Stimulated activated naive CD8-positive, alpha-beta T cell treated with anti-CD3 and anti-CD28 coated beads, Interleukin-15, amount 100 ng/mL, for 72 hours (primary cell): ENCODE data around the gene RPN2.

Experiments used
- ATAC-seq: fragments of 150-1000 bp; cut with Tn5 transposase; 2 replicates; pipeline ENCODE4 v1.10.0; 2021; ENCODE audit warnings: mild to moderate bottlenecking, moderate library complexity
- DNase-seq, 2 donors: peaks; one replicate each; pipeline ENCODE4 v3.0.0; 2021 to 2022
- H3K27ac Mint-ChIP-seq, 2 donors: one replicate each; pipeline ENCODE4 v1.8.0; 2022; ENCODE audit warnings: mild to moderate bottlenecking in 2 of 2, mixed read lengths in 2 of 2, moderate library complexity in 2 of 2
- H3K27me3 Mint-ChIP-seq: one replicate; pipeline ENCODE4 v1.8.0; 2022; ENCODE audit warnings: mixed read lengths
- H3K4me1 Mint-ChIP-seq: one replicate; pipeline ENCODE4 v1.8.0; 2022; ENCODE audit warnings: mild to moderate bottlenecking, mixed read lengths
- H3K4me3 Mint-ChIP-seq, 2 donors: one replicate each; pipeline ENCODE4 v1.8.0; 2022; ENCODE audit warnings: mild to moderate bottlenecking in 2 of 2, mixed read lengths in 2 of 2, moderate library complexity in 1 of 2
- H3K9me3 Mint-ChIP-seq, 2 donors: one replicate each; pipeline ENCODE4 v1.8.0; 2022; ENCODE audit warnings: mixed read lengths in 2 of 2

Gene RPN2

DNA sequence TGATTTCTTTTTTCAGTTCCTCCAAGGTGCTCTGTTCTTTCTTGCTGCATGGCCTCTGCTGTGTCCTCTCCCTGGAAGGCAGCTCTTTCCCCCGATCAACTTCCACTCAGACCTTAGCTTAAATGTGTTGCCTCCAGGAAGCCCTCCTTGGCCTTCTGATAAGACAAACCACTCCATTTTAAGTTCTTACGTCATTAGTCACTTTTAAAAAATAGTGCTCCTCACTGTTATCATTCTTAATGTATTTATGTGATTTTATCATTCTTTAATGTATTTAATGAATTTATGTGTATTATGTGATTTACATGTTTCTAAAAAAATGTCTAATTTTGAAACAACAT is 98.1 kb downstream of the RPN2 start:
- Mint-ChIP-seq H3K27me3 (no peaks in the 10 kb centered on the region), H3K4me3 (no peak overlapping the region), H3K27ac (no peak overlapping the region), H3K4me1 (peaks cover 14% of the 10 kb centered on the region), H3K9me3 (no peaks in the 10 kb centered on the region)
- DNase-seq (no peak), ATAC-seq (no peak)

DNA sequence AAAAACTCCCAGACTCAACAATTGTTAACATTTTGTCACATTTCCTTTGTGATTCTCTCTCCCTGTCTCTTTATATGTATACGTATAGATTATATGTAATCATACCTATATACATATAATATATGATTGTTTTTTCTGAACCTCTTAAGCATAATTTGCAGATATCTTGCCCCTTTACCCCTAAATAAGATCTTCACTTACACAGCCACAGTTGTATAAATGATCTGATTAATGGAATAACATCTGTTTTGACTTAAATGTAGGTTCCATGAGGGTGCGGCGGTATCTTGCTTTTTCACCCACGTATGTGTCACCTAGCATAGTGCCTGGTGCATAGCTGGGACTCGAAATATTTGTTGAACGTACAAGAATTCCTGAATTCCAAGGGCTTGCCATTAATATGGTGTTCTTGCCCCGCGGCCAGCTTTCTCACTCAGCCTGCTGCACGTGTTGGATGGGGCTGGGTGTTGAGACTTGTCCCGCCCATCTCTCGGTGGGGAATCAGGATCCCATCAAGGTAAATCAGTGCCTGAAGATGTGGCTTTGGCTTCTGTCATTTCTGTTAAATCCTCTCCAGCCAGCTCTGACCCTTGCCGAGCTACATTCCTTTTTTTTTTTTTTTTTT is 99.9 kb downstream of the RPN2 start:
- H3K4me1 Mint-ChIP-seq = peaks cover 14% of the 10 kb centered on the region
- H3K27ac Mint-ChIP-seq = no peak overlapping the region
- no peak overlapping the region for H3K4me3 Mint-ChIP-seq
- H3K9me3 Mint-ChIP-seq = no peaks in the 10 kb centered on the region
- ATAC-seq (no peak), DNase-seq (no peak)
- H3K27me3 Mint-ChIP-seq = no peaks in the 10 kb centered on the region

DNA sequence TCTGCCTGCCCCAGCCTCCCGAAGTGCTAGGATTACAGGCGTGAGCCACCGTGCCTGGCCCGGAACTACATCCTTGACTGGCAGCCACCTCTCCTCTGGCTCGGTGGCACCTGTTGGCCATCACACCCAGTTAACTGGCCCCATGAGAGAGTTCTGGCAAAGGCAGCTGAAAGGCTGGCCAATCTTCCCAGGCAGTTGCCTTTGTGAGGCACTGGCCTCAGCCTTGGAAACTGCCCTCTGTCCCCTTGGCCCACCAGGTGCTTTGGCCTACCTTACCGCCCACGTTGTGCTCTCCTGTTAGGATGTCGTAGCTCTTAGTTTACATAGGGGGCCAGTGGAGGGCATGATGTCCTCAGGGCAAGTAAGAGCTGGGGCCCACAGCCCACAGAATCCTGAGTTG is 100.7 kb downstream of the RPN2 start:
- ATAC-seq = no peak
- Mint-ChIP-seq H3K27me3 (no peaks in the 10 kb centered on the region), H3K4me3 (no peak overlapping the region), H3K27ac (no peak overlapping the region), H3K4me1 (peaks cover 14% of the 10 kb centered on the region), H3K9me3 (no peaks in the 10 kb centered on the region)
- DNase-seq = no peak

DNA sequence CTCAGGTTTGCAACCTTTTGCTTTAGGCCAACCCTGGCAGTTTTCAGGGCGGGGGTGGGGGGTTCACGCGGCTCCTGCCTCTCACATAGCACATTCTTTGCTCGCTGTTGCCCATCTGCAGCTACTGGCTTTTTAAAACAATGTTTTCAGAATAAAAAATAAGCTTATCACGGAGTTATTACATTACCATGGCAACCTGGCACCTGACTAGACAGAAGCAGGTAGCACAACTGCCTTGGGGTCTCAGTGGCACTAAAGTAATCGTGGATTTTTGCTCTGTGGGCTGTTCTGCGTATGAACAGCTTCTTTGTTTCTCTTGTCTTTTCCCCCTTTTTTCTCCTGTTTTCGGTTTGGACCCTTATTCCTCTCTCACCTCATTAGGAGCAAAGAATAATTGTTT is 101.3 kb downstream of the RPN2 start:
- Mint-ChIP-seq H3K4me1 (peaks cover 14% of the 10 kb centered on the region), H3K27ac (no peak overlapping the region), H3K27me3 (no peaks in the 10 kb centered on the region), H3K9me3 (no peaks in the 10 kb centered on the region), H3K4me3 (no peak overlapping the region)
- ATAC-seq (no peak), DNase-seq (no peak)

- H3K9me3 Mint-ChIP-seq = no peaks in the 10 kb centered on the region
- H3K27me3 Mint-ChIP-seq = no peaks in the 10 kb centered on the region
- no peak for ATAC-seq
- H3K4me3 Mint-ChIP-seq = no peak overlapping the region
- no peak overlapping the region for H3K27ac Mint-ChIP-seq
- no peaks in the 10 kb centered on the region for H3K4me1 Mint-ChIP-seq
- DNase-seq = no peak
Measured at GRCh38 chr20:37282556-37282955, 103.4 kb downstream of the RPN2 start.

- Mint-ChIP-seq H3K4me1 (peaks cover 4% of the 10 kb centered on the region), H3K4me3 (no peak overlapping the region), H3K9me3 (no peaks in the 10 kb centered on the region), H3K27me3 (no peaks in the 10 kb centered on the region), H3K27ac (no peak overlapping the region)
- DNase-seq (no peak), ATAC-seq (no peak)
Measured at GRCh38 chr20:37283530-37284195, 104.5 kb downstream of the RPN2 start.

DNA sequence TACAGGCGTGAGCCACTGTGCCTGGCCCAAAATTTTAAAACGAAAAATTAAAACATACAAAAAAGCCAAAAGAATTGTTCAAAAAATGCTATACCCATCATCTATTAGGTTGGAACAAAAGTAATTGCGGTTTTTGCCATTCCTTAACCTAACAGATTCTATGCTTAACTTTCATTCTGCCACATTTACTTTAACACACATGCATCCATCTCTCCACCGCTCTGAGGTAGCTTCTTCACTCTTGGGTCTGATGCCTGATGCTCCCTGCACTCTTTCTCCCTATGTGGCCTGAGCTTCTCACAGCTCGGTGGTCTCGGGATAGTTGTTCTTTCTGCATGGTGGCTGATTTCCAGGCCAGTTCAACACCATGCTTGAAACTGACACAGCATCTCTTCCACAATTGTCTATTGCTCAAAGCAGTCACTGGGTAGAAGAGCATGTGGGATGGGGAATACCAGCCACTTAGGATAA is 105.6 kb downstream of the RPN2 start:
- H3K27me3 Mint-ChIP-seq = no peaks in the 10 kb centered on the region
- H3K27ac Mint-ChIP-seq = no peak overlapping the region
- DNase-seq = no peak
- no peak overlapping the region for H3K4me3 Mint-ChIP-seq
- H3K4me1 Mint-ChIP-seq = peaks cover 5% of the 10 kb centered on the region
- H3K9me3 Mint-ChIP-seq = no peaks in the 10 kb centered on the region
- ATAC-seq = no peak

DNA sequence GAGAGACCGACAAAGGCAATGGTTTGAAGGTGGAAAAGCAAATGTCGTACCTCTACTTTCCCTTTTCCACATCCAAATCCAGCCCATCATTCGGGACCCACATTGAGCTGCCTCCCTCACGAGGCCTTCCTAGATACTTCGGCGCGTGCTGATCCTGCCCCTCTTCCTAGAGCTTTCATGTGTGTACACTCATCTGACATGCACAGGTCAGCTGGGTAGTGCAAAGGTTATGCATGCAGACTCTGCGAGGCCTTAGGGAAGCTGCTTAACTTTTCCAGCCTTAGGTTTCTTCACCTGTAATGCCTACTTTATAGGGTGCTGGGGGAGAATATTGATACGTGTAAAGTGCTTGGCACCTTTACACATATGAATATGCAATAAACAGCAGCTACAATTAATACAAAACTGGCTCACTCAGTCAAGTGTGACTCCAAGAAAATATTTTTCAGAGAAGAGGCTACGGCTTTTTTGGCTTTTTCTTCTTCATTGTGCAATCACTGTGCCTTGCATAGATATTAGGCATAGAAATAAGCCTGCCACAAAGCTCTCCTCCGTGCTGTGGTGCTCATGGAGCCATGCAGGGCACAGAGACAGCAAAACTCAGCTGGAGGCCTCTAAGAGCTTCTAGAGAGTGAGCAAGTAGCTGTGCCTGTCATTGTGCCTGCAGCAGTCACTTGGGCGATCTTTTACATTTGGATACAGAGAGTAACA is 106.7 kb downstream of the RPN2 start:
- DNase-seq (no peak), ATAC-seq (no peak)
- Mint-ChIP-seq H3K4me1 (peaks cover 9% of the 10 kb centered on the region), H3K27ac (no peak overlapping the region), H3K9me3 (no peaks in the 10 kb centered on the region), H3K27me3 (no peaks in the 10 kb centered on the region), H3K4me3 (no peak overlapping the region)

DNA sequence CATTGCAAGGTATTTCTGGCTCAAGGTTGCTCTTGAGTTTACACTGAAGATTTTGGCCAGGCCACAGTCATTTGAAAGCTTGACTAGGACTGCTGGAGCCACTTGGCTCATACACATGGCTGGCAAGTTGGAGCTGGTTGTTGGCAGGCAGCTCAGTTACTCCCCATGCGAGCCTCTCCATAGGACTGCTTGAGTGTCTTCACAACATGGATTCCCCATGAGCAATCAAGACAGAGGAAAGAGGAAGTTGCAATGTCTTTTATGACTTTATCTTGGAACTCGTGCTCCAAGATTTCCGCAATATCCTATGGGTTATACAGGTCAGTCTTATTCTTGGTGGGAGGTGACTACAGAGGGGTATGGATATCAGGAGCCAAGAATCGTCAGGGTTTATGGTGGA is 109.0 kb downstream of the RPN2 start:
- no peaks in the 10 kb centered on the region for H3K27me3 Mint-ChIP-seq

DNA sequence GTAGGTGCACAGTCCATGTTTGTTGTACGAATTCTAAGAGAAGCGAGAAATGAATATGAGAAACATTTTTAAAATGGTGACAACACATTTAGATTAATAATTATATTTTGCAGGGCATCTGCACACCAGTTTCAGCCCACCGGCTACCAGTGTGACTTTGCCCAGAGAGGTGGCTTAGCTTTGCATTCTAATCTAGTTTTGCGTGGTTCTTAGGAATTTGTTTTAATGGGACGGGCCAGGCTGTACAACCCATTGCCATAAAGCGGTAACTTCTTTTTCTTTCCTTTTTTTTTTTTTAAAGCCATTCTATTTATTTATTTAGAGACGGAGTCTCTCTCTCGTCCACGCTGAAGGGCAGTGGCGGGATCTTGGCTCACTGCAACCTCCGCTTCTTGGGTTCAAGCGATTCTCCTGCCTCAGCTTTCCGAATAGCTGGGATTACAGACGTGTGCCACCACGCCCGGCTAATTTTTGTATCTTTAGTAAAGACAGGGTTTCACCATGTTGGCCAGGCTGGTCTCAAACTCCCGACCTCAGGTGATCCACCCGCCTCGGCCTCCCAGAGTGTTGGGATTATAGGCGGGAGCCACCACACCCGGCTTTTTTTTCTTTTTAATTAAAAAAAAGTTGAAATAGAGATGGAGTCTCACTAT is 111.2 kb downstream of the RPN2 start:
- DNase-seq = no peak
- peaks cover 0 to 10% of the 10 kb centered on the region in 2 donors for H3K9me3 Mint-ChIP-seq
- H3K4me3 Mint-ChIP-seq = peak overlapping the region; percentile 92 to 94
- H3K27ac Mint-ChIP-seq = peak overlapping the region; percentile 95 to 97
- no peak for ATAC-seq
- no peaks in the 10 kb centered on the region for H3K27me3 Mint-ChIP-seq
- peaks cover 38% of the 10 kb centered on the region for H3K4me1 Mint-ChIP-seq

More for the DNA sequence above, 109.0 kb downstream of the RPN2 start:
- Mint-ChIP-seq H3K4me1 (peaks cover 20% of the 10 kb centered on the region), H3K9me3 (peaks cover 0 to 4% of the 10 kb centered on the region in 2 donors), H3K27ac (no peak overlapping the region), H3K4me3 (no peak overlapping the region)
- DNase-seq = no peak
- no peak for ATAC-seq
